ENCODE results near the gene COX5A.

- TF ChIP-seq CTCF (IDR thresholded peaks at IDR 0.05) (no peak), POLR2A (IDR thresholded peaks at IDR 0.05) (no peak)
These were observed 24.3 kb upstream of the COX5A start for GRCh38 chr15:74962219-74962618.
